Cardiac muscle cell (in vitro differentiated cells and primary cell): Measurements from ENCODE around the gene ATAD3C. TPM values are rescaled to one million over a fixed set of nuclear protein-coding genes. Genes with fewer than 3 reads are reported as not detected.

Experiments used
- DNase-seq, 2 donors: peaks; one replicate each; pipeline versions ENCODE4 v3.0.0 to v3.0.0-alpha.2; 2010 to 2017; ENCODE audit warnings: low read depth in 1 of 2, low spot score in 1 of 2
- H3K27ac ChIP-seq: fragments of 200-600 bp; sonication (generic); 2 replicates; pipeline ENCODE4 v1.5.1; 2016
- H3K27me3 ChIP-seq: fragments of 200-600 bp; sonication (generic); 2 replicates; pipeline ENCODE4 v1.6.0; 2016; ENCODE audit warnings: control low read depth
- H3K36me3 ChIP-seq: fragments of 200-600 bp; sonication (generic); 2 replicates; pipeline ENCODE4 v1.5.1; 2016; ENCODE audit warnings: control low read depth
- H3K4me1 ChIP-seq: fragments of 200-600 bp; sonication (generic); 2 replicates; pipeline ENCODE4 v1.8.1; 2017; ENCODE audit warnings: low read depth, mild to moderate bottlenecking, mixed run types
- H3K4me3 ChIP-seq: fragments of 200-600 bp; sonication (generic); 2 replicates; pipeline ENCODE4 v1.5.1; 2016; ENCODE audit warnings: mild to moderate bottlenecking
- H3K9me3 ChIP-seq: fragments of 200-600 bp; sonication (generic); 2 replicates; pipeline ENCODE4 v1.5.1; 2017; ENCODE audit warnings: low read depth, mild to moderate bottlenecking, control low read depth
- CTCF ChIP-seq: IDR thresholded peaks from 2 replicates; pipeline ENCODE4 v1.5.1; 2012; ENCODE audit warnings: low read depth, mild to moderate bottlenecking, low read length
- polyA plus RNA-seq: library from polyadenylated mRNA; unstranded; fragments of >200 nt; fragmentation: Nextera tagmentation; extraction: Ambion mirVana; gene quantifications from 2 replicates; pipeline ENCODE4 v1.2.1, GENCODE V29; 2016
- total RNA-seq: library from RNA; depleted of rRNA; stranded (reverse); fragments of >200 nt; gene quantifications from 2 replicates; pipeline ENCODE4 v1.2.3, GENCODE V29; 2016

ATAD3C gene
- total and polyA plus RNA-seq, 2 experiments from 2014 or later, result 0.21 to 0.53 TPM

- Histone ChIP-seq H3K9me3 (no peaks in the 10 kb centered on the region), H3K4me1 (peaks cover 20% of the 10 kb centered on the region), H3K4me3 (no peak overlapping the region), H3K36me3 (no peaks in the 10 kb centered on the region), H3K27ac (no peak overlapping the region), H3K27me3 (peaks cover 2% of the 10 kb centered on the region)
- no peak for TF ChIP-seq CTCF
- no peak for DNase-seq
Observed at GRCh38 chr1:1438531-1439381, 10.7 kb upstream of the ATAD3C start.

GRCh38 chr1:1439546-1440261 lies 9.8 kb upstream of the ATAD3C start:
- H3K27ac ChIP-seq, result no peak overlapping the region
- peaks cover 2% of the 10 kb centered on the region for H3K27me3 ChIP-seq
- H3K9me3 ChIP-seq, result no peaks in the 10 kb centered on the region
- no peak overlapping the region for H3K4me3 ChIP-seq
- peaks cover 10% of the 10 kb centered on the region for H3K4me1 ChIP-seq
- H3K36me3 ChIP-seq, result no peaks in the 10 kb centered on the region
- no peak for TF ChIP-seq CTCF
- DNase-seq, result no peak

- no peak overlapping the region for H3K27ac ChIP-seq
- H3K4me1 ChIP-seq, result peaks cover 5% of the 10 kb centered on the region
- no peak for DNase-seq
- peaks cover 2% of the 10 kb centered on the region for H3K27me3 ChIP-seq
- H3K4me3 ChIP-seq, result no peak overlapping the region
- no peaks in the 10 kb centered on the region for H3K9me3 ChIP-seq
- TF ChIP-seq CTCF, result no peak
- H3K36me3 ChIP-seq, result no peaks in the 10 kb centered on the region
Observed at GRCh38 chr1:1440262-1441001, 9.1 kb upstream of the ATAD3C start.

- Histone ChIP-seq H3K9me3 (no peaks in the 10 kb centered on the region), H3K27me3 (no peaks in the 10 kb centered on the region), H3K4me1 (peaks cover 5% of the 10 kb centered on the region), H3K36me3 (no peaks in the 10 kb centered on the region), H3K4me3 (no peak overlapping the region), H3K27ac (no peak overlapping the region)
- TF ChIP-seq CTCF, result peak; percentile 96
- DNase-seq, result peak; percentile 57 to 72
Observed at GRCh38 chr1:1441002-1441888, 8.2 kb upstream of the ATAD3C start.
